DMS153 treated with DMSO at 0.1 percent for 48 hours (cell line): Measurements from ENCODE around the gene USP2.

Experiments used
- DNase-seq: peaks from one replicate; lab custom pipeline; 2025; ENCODE audit not compliant: unreplicated experiment; lab: John Stamatoyannopoulos, UW

Gene USP2

DNA sequence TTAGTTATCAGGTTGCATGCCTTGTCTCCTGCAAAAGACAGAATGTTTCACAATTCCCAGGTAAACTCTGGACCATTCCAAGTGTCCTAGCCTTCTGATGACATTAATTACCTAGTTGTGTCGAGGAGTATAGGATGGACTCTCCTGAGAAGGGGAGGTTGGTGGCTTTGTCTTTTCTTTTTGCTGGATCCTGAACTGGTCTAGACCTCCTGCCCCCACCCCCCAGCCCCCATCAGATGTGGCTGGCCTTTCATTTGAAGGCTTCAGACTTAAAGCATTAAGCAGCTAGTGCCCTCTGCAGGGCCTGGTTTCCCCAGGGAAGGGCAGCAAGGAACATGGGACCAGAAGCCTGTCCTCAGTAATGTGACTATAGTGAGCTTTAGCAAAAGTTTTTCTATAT, 74.3 kb downstream of the USP2 start:
- DNase-seq = no peak

GRCh38 chr11:119306373-119306890, 75.1 kb downstream of the USP2 start:
- DNase-seq = no peak

GRCh38 chr11:119305556-119306372, 75.7 kb downstream of the USP2 start:
- no peak for DNase-seq
